B cell (primary cell): ENCODE measurements around the gene COL26A1.

Source experiments
- EZH2 ChIP-seq: IDR thresholded peaks from 2 replicates; pipeline ENCODE4 v1.6.1; 2012; ENCODE audit warnings: borderline replicate concordance, low read depth, mild to moderate bottlenecking, moderate library complexity, low read length; ENCODE audit not compliant: insufficient read depth, poor library complexity, severe bottlenecking
- TF ChIP-seq, protein P1 (sequence below): fragments of 200-600 bp; IDR thresholded peaks from one replicate; pipeline ENCODE4 v1.8.0; 2022; ENCODE audit warnings: antibody characterized with exemption, mild to moderate bottlenecking

DNA sequence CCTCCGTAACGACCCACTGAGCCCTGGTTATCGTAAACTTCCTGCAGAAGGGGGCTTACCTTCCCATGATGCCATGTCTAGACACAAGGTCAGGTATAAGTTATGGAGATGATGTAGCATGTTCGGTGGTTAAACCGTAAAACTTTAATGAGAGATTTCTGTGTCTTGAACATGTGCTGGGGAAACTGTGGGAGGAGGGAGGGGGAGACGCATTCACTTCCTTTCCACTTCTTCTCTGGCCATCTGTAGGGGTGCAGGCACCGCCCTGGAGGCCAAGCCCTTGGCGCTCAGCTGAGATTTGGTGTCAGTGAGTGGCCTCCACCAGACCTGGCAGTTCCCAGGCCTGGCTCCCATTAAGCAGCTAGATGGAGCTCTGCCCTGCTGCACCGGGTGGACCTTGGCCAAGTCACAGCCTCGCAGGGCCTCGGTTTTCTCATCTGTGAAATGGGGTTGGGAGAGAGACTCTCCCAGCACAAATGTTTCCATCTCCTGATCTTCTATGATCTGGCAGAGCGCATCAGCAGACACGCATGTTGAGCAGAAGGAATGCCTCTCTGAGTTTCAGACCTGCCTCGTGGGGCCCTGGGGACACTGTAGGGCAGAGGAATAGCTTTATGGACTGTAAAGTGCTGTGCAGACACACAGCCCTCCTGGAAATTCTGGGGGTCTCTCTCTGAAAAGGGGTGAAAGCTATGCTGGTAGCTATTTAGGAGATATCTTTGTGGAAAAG is 106.0 kb downstream of the COL26A1 start:
- TF ChIP-seq, protein P1, sequence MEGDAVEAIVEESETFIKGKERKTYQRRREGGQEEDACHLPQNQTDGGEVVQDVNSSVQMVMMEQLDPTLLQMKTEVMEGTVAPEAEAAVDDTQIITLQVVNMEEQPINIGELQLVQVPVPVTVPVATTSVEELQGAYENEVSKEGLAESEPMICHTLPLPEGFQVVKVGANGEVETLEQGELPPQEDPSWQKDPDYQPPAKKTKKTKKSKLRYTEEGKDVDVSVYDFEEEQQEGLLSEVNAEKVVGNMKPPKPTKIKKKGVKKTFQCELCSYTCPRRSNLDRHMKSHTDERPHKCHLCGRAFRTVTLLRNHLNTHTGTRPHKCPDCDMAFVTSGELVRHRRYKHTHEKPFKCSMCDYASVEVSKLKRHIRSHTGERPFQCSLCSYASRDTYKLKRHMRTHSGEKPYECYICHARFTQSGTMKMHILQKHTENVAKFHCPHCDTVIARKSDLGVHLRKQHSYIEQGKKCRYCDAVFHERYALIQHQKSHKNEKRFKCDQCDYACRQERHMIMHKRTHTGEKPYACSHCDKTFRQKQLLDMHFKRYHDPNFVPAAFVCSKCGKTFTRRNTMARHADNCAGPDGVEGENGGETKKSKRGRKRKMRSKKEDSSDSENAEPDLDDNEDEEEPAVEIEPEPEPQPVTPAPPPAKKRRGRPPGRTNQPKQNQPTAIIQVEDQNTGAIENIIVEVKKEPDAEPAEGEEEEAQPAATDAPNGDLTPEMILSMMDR = no peak
- no peak for TF ChIP-seq EZH2
